HG03108 (cell line): ENCODE data around the gene PAK5.

Experiments
- ATAC-seq: cut with Tn5 transposase; IDR thresholded peaks from one replicate; pipeline ENCODE4 v1.9.1; 2021; ENCODE audit warnings: moderate library complexity; ENCODE audit not compliant: unreplicated experiment

PAK5 gene

DNA sequence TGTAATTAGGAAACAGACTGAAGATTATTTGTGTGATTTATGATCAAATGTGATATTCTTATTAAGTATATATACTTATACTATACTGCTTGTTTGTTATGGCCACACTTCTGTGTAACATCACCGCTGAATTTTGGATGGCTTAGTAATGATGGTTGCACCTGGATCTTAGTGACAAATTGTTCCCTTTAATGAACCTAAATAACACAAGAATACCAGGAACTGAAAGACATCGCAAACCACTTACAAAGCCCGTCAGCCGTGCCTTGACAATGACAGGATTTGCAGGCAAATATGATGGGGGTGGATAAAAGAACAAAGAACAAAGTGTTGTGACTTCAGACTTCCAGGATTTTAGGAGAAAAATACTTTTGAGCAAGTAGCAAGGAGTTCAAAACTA is 257.4 kb downstream of the PAK5 start:
- no peak for ATAC-seq

DNA sequence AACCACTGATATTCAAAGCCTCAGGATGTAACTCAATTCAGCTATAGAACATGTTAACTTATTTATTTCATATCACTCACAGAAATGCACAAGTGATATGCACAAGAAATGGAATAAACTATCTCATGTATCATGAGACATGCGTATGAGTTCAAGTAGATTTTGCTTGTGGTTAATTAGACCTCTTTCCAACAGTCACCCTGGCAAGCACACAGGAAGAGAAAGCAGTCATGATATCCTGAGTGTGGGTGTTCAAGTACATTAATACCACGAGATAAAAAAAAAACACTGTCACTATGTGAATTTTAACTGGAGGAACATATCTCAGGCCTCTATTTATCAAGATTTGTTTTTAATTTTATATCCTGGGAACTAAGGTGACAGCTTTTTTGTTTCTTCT is 260.3 kb downstream of the PAK5 start:
- no peak for ATAC-seq

DNA sequence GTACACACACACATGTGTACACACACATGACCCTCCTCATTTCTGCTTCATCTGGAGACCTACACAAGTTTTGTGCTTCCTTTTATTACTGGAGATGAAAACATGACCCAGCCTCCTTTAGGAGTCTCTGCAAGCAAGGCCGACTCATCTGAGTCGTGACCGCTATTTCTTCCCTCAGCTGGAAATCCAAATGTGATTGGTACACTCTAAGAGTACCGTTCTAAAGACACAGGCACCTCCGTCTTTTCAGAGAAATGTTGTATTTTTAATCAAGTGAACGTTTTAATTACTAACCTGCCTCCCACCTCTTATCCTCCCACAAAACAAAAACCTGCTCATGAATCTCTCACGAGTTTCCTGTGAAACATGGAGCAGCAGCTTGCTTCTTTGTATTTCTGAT is 261.5 kb downstream of the PAK5 start:
- ATAC-seq = no peak

DNA sequence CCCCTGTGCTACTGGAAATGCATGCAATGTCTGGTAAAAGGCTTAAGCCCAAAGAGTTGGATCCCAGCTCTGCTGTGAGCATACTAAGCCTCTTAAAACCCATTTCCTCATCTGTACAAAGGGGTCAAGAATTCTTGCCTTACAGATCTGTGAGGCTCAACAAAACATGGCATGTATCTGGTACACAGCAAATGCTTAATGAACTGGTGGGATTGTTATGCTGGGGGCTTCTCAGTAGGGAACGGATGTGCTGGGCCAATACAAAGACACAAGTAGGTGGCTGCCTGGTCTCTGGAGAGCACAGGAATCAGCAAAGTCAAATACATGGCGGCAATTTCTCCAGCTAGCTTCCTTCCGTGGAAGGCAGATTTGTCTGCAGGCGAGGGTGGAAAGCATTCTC is 262.2 kb downstream of the PAK5 start:
- ATAC-seq = no peak

DNA sequence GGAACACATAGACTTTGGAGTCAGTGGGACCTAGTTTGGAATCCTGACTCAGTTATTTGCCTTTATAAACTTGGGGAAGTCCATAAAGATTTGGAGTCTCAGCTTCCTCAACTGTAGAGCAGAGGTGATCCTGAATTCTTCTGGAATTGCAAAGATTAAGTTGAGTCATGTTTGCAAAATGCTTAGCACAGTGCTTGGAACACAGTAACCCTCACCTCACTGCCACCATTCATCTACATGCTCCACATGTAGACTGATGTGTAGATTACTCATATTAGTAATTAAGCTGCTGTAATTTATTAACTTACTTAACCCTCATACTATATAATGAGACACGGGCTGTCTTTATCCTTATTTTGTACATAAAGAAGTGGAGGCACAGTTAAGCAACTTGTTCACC is 263.0 kb downstream of the PAK5 start:
- no peak for ATAC-seq

DNA sequence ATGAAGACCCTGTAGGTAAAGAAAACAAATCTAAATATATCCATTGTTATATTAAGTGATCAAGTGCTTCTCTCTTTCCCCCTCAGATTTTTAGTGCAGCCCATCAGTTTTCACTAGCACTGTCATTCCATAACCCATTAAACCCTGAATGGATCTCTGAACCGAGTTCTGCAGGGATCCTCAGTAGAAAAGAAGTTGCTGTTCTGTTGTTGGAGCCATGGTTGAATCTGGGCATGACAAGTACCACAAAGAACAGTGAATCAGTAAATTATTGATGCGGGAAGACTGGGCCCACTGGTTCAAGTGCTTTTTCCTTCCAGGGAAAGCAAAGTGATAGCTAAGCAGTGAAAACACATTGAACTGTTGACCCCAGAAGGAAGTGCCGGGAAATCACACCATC is 264.1 kb downstream of the PAK5 start:
- ATAC-seq = no peak

DNA sequence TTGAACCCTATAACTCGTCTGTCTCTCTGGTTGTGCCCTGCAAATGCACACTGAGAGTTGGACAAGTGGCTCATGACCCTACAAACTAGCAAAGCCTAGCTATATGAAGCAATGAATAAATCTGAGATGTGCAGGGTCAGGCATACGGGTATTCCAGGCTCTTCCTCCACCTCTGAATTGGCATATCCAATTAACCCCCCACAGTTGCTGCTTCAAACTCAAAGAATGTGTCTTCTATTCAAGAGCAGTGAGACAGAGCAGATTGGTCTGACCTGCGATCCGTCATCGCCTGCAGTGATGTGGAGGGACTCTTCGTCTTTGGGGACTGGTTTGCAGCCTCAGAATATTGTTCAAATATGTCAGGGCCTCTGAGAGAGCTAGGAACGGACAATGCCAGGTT is 264.7 kb downstream of the PAK5 start:
- no peak for ATAC-seq

DNA sequence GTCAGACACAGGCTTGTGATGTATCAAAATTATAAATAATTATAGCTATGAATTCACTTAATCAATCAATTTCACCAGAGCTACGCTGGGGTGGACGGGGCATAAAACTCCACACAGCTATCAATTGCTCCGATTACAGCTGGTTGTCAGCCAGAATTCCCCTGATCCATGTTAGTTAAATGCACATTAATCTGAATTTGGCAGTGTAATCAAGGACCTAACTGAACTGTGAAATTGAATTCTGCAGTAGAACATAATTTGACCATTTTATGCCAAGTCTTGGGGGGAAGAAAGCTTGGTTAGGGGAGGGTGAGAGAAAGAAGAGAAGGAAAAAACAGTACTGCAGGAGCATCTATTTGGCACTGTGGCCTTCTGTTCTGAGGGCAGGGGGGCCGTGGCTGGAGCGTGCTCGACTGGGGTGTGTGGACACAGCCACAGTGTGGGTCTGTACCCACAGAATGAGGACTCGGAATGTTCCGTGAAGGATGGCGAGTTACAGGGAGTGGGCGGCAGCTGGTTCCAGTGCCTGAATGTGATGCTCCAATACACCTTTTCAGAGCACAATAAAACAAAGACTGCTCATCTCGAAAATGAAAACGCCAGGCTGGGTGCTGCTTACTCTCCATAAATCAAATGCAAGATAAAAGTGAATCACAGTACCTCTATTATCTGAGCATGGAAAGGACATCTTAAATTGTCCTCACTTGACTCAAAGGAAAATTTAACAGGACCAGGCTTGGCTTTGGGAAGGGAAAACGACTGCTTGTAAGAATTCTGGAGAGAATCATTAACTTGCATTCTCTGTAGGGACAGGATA is 265.3 kb downstream of the PAK5 start:
- no peak for ATAC-seq

DNA sequence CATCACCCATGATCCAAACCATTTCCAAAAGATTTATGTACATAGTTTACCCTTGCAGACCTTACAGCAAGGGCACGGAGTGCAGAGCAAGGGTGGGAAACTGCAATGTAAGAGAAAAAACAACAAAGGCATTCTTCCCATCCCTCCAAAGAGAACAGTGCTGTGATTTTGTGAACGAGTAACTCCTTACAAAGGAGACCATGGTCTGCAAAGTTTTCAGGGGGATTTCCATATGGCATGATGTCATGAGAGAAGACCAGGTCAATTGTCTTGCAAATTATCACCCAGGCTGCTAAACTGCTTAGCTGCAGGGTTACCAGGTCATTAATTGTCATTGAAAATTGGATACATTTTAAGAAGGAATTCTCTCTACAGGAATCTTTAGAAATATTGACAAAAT is 266.2 kb downstream of the PAK5 start:
- ATAC-seq = no peak

DNA sequence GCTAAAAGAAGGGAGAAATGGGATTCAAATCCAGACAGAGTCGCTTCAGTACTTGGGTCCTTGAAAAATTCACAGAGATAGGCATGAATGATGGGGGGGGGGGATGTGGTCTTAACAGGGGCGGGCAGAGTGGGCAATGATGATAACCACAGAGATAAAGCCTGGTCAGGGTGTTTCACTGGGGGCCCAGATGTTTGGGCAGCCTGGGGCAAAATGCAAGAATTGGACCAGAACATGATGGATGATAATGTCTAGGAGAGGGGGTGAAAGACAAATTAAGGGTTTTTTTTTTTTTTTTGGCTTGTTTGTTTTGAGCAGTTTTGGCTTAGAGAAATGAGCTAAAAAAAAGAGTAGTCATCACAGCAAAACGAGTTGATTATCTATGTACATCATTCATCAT is 267.1 kb downstream of the PAK5 start:
- ATAC-seq = no peak

DNA sequence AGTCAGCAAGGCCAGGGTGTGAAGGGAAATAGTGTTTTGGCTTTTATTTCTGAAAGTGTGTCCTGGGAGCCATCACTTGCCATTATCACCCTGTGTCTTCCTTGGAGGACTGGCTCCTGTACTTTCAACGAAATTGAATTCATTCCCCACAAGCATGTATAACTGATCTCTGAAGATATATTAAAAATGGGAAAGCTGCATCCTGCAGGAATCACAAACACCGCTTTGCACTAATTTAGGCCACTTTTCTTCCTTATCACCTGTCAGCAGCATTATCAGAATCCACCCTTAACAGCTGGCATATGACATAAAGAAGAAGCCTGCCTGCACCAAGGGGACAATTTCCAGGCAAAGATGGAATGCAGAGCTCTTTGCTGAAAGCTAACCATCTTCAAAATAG is 268.3 kb downstream of the PAK5 start:
- no peak for ATAC-seq

DNA sequence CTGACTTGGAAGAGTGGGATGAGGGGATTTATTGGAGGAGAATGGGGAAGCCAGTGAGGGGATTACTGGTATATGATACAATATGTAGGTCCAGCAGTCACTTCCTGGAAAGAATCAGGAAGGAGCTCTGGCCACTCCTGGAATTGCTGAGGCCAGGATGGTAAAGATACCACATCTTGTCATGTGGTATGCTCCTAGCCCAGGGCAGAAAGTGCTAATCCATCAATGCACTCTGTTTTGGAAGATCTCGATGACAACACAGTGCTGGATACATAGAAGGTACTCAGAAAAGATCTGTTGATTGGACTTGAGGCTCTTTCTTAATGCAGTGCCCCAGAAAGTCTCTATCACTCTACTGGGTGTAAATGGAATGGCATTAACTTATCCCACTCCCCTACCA is 271.9 kb downstream of the PAK5 start:
- no peak for ATAC-seq

DNA sequence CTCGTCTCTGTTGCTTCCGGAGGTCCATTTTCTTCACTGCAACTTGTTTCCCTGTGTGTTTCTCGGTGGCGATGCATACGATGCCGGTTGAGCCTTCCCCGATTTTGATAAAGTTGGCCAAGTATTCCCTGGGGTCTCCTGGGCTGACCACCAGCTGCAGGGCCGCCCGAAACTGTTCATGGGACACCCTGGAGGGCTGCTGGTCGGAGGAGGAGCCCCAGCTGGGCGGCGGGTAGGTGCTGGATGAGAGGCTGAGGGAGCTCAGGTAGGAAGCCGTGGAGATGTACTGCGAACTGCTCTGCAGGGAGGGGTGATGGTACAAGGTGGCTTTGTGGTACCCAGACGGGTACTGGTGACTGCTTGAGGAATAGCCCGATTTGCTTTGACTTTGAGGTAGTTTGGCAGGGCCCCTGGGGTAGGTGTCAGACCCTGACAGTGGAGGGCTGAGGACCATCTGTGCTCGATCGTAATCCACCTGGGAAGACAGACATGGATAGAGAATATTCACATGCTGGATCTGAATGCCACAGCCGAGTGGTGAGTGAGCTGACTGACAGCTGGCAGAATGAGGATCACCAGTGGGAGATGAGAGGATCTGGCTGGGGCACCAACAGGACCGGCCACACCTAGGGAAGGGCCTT is 272.8 kb downstream of the PAK5 start:
- no peak for ATAC-seq

DNA sequence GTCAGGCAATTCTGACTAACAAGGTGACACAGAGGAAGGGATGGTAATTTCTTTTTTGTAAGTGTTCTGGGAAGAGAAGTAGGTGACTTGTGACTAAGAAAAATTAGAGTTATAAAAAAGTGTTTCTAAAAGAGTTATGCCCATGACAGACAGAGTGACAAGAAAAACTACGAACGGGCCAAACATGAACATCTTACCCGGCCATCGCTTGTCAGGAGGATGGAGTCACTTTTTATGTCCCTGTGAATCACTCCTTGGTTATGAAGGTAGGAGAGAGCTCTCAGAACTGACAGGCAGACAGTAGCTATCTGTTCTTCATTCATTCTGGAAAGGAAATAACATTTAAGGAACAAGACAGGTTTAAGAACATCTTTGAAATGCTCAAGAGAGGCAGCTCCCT is 281.5 kb downstream of the PAK5 start:
- ATAC-seq = no peak

DNA sequence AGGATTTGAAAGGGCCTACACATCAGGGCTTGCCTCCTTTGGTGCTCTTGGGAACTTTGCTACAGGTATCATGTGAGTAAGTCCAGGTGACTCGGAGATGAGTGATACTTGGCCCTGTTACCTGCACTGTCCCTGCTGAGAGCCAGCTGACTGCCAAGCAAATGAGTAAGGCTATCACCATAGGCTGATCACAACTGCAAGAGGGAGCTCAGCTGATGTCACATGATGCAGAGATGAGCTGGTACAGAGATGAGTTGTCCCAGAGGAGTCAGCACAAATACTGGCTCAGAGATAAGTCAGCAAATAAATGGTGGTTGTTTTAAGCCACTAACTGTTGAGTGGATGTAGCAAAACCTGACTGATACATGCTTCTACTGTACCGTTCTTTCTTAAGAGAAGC is 283.1 kb downstream of the PAK5 start:
- ATAC-seq = no peak

DNA sequence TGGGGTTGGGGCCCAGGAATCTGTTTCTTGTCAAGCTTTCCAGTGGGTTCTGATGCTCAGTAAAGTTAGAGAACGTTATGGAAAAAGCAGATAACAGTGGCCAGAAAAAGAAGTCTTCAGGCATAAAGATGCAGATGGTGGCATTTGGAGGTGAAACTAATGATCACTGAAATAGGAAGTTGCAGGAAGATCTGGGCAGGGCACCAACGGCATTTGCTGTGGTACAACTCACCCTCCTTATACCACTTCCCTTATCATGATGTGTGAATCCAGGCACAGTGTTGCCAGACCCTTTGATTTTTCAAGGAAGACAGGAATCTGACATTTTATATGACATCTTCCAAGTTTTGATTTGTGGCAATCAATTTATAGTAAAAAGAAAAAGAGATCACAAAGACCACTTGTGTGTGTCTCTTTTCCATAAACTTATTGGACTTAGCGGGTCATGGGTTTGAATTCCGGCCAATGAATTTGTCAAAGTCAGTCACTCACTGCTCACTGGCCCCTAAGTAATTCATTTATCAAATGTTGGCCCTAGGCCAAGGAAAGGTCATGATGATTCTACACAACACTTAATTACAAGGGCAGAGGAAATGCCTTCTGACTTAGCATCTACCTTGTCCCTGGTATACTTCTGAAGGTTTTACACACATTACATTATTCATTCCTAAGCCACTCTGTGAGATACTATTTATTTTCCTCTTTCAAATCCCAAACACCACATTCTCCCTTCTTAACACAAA is 286.9 kb downstream of the PAK5 start:
- ATAC-seq = no peak

DNA sequence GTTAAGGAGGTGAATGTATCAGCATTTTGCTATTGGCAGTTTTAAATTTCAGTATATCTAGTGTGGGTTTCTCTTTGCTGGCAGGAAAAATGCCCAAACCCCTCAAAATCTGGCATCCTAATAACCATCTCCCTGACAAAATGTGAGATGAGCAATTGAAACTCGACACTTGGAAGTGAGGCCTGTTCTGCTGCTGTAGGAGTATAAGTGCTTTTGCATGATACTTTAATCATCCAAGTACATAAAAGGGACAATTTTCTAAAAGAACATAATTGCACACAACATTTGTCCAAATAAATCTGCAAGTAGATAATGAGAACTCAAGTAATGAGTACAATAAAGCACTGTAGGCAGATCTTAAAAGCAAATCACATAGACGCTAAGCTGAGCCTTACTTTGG is 288.0 kb downstream of the PAK5 start:
- no peak for ATAC-seq

DNA sequence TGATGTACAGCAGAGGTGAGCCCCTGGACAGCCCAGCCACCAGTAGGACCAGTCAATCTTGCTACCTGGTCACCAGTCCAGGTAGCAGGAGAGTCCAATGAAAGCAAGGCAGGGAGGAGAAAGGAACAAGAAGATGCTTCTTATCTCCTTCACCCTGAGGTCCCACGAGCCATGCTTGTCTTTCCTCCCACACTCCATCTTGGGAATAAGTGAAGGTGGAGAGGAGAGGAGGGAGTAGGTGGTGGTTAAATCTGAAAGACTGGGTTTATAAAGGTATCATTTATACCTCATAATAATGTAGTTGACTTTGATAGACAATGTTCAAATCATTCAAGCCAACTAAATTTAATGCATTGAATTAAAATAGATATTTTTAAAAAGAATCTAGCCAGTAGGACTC is 288.6 kb downstream of the PAK5 start:
- ATAC-seq = no peak

DNA sequence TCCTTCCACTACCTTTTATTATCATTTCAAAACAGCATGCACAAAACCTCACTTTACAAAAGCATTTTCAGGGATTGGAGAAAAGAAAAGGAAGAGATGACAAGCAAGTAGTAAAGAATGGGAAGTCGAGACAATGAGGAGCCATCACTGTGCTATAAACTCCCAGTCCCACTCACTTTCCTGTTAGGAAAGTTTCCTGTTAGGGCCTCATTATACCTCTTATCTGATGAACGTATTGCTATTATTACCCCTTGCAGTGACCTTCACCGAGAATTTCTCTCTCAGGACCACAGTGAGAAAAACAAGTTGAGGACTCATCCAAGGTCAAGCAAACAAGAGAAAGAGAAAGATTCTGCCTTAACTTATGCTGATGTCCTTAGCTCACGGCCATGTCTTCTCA is 295.7 kb downstream of the PAK5 start:
- ATAC-seq = no peak

DNA sequence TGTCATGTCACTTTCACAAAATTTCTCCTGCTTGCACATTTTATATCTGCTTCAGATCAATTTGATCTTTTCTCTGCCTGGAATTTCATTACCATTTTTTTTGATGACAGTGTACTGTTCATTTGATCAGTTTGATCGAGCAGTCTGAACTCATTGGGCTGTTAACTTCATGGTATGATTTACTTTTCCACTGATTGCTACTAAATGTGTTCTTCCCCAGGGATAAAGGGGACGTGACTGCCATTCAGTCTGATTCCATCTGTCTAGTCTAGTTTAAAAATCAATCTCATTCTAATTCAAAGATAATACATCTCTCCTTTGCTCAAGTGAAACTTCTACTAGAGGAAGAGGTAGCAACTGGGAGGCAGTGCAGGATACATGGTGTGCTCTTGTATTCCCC is 303.4 kb downstream of the PAK5 start:
- no peak for ATAC-seq

DNA sequence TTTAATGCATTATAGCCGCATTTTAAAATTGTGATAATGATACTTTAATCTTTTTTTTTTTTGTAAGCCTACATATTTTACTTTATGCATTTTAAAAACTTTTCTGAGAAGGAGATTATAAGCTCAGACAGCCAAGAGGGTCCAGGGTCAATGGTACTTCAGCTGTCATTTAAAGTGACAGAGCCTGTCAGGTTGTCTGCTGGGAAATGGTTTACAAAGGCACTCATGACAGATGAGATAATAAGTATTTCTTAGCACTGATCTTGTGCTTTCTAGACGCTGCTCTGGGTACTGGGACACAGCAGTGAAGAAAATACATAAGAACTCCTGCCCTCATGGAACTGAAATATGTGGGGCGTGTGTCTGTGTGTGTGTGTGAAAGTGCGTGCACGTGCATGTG is 304.9 kb downstream of the PAK5 start:
- no peak for ATAC-seq
